Hair follicular keratinocyte (primary cell): ENCODE measurements around the gene ENPP7. TPM values are rescaled to one million over a fixed set of nuclear protein-coding genes. Genes with fewer than 3 reads are reported as not detected.

ENCODE experiments used
- total RNA-seq: library from RNA; depleted of rRNA; stranded (reverse); fragments of >200 nt; gene quantifications from 2 replicates; pipeline ENCODE4 v1.2.3, GENCODE V29; 2015

Gene ENPP7, protein sequence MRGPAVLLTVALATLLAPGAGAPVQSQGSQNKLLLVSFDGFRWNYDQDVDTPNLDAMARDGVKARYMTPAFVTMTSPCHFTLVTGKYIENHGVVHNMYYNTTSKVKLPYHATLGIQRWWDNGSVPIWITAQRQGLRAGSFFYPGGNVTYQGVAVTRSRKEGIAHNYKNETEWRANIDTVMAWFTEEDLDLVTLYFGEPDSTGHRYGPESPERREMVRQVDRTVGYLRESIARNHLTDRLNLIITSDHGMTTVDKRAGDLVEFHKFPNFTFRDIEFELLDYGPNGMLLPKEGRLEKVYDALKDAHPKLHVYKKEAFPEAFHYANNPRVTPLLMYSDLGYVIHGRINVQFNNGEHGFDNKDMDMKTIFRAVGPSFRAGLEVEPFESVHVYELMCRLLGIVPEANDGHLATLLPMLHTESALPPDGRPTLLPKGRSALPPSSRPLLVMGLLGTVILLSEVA
- total RNA-seq, result not detected in 2 replicates

GRCh38 chr17:79730769-79731483 is at the start of gene ENPP7:
Gene ENPP7, plus strand, starts transcription at chr17:79730943. Its CDS starts 197 bp downstream, at chr17:79731140.

GRCh38 chr17:79777894-79778503 is 47.3 kb downstream of the ENPP7 start, which contains the start of gene CBX2:
Gene CBX2, plus strand, starts transcription at chr17:79778148. Its CDS starts 88 bp downstream, at chr17:79778236.

Other genes starting within 250 kb of the ENPP7 start
- 0.31 TPM in 1 of 2 replicates, not detected in the other for gene RBFOX3, start 119.9 kb upstream of the ENPP7 start, total RNA-seq
- 3.7 and 5.3 TPM in 2 replicates for gene CBX2, start 47.2 kb downstream of the ENPP7 start, total RNA-seq
- gene CBX8, start 66.1 kb downstream of the ENPP7 start, total RNA-seq, result 2.4 and 4.0 TPM in 2 replicates
- 15.0 and 28.0 TPM in 2 replicates for gene CBX4, start 108.5 kb downstream of the ENPP7 start, total RNA-seq